Endothelial cell of umbilical vein (primary cell): Measurements from ENCODE around the gene CA5A.

Source experiments
- CTCF ChIP-seq, 2 donors: IDR thresholded peaks; 1 replicate in 1 of 2; 2 replicates in 1 of 2; pipeline ENCODE4 v1.5.1; 2011; ENCODE audit warnings: low read length in 2 of 2, mild to moderate bottlenecking in 2 of 2, moderate library complexity in 2 of 2, control low read depth in 1 of 2, inconsistent platforms in 1 of 2, low read depth in 1 of 2; ENCODE audit not compliant: insufficient read depth in 1 of 2; ENCODE audit errors: extremely low read depth in 1 of 2
- EZH2 ChIP-seq: IDR thresholded peaks from 2 replicates; pipeline ENCODE4 v1.6.1; 2012; ENCODE audit warnings: borderline replicate concordance, low read depth, mild to moderate bottlenecking, moderate library complexity, low read length, inconsistent platforms; ENCODE audit not compliant: severe bottlenecking
- GATA2 ChIP-seq: IDR thresholded peaks from 2 replicates; pipeline ENCODE4 v1.7.0; 2011; ENCODE audit warnings: low read depth, mild to moderate bottlenecking, moderate library complexity, mixed read lengths, low read length; ENCODE audit not compliant: insufficient read length, insufficient read depth
- JUN ChIP-seq: IDR thresholded peaks from 2 replicates; pipeline ENCODE4 v1.6.1; 2011; ENCODE audit warnings: borderline replicate concordance, low read depth; ENCODE audit not compliant: insufficient read length, insufficient read depth
- MAX ChIP-seq: IDR thresholded peaks from 2 replicates; pipeline ENCODE4 v1.6.1; 2011; ENCODE audit not compliant: insufficient read depth, insufficient read length
- MYC ChIP-seq: IDR thresholded peaks from one replicate; pipeline ENCODE4 v1.6.1; 2011; ENCODE audit warnings: mild to moderate bottlenecking, low read depth, low read length
- POLR2A ChIP-seq: IDR thresholded peaks from 2 replicates; pipeline ENCODE4 v1.6.1; 2012; ENCODE audit warnings: low read depth, mild to moderate bottlenecking, control low read depth, low read length
- POLR2AphosphoS5 ChIP-seq: IDR thresholded peaks from 2 replicates; pipeline ENCODE4 v1.6.1; 2012; ENCODE audit warnings: low read depth, mild to moderate bottlenecking, control low read depth, low read length, moderate library complexity; ENCODE audit not compliant: insufficient read depth

GRCh38 chr16:87957296-87958094 lies 21.2 kb upstream of the CA5A start:
- TF ChIP-seq MAX (no peak), CTCF (IDR thresholded peaks at IDR 0.05; ENCODE audit: extremely low read depth in 1 of 2, insufficient read depth in 1 of 2, low read depth in 1 of 2, low read length in 2 of 2) (no peak), POLR2A (no peak), POLR2AphosphoS5 (no peak), JUN (no peak), EZH2 (no peak), MYC (no peak), GATA2 (no peak)
